ENCODE results near the gene SPO11. TPM values are rescaled to one million over a fixed set of nuclear protein-coding genes. Genes with fewer than 3 reads are reported as not detected.

The SPO11 gene
- total RNA-seq, 1 experiment from 2014 or later: not detected

GRCh38 chr20:57309544-57310115 is 20.0 kb upstream of the SPO11 start:
- Histone ChIP-seq H3K23ac (ENCODE audit: insufficient read length, low read depth, low read length) (no peak overlapping the region), H2BK12ac (ENCODE audit: insufficient read length, low read depth, low read length) (no peak overlapping the region), H4K91ac (ENCODE audit: insufficient read length, low read depth, low read length) (no peak overlapping the region), H3K23me2 (ENCODE audit: insufficient read length, low read depth, low read length, poor library complexity, severe bottlenecking) (no peaks in the 10 kb centered on the region), H3K14ac (ENCODE audit: insufficient read depth, low read length) (no peak overlapping the region), H2AFZ (ENCODE audit: low read length) (no peak overlapping the region), H3K56ac (ENCODE audit: insufficient read length, low read depth, low read length) (no peak overlapping the region), H3K4me2 (ENCODE audit: insufficient read depth, insufficient read length, low read length) (no peak overlapping the region), H2BK15ac (ENCODE audit: low read depth, low read length) (no peak overlapping the region), H3K4ac (ENCODE audit: low read depth, low read length) (no peak overlapping the region), H3K9me3 (ENCODE audit: control insufficient read depth, low read depth, low read length) (no peaks in the 10 kb centered on the region), H3K18ac (ENCODE audit: insufficient read length, low read depth, low read length) (no peak overlapping the region), H4K20me1 (ENCODE audit: control insufficient read depth, insufficient read depth, insufficient read length) (no peaks in the 10 kb centered on the region), H2BK120ac (ENCODE audit: low read depth, low read length, poor library complexity, severe bottlenecking) (no peak overlapping the region), H3K79me2 (ENCODE audit: insufficient read depth, low read length) (no peaks in the 10 kb centered on the region), H3K79me1 (ENCODE audit: insufficient read depth, low read depth, low read length, poor library complexity, severe bottlenecking) (no peaks in the 10 kb centered on the region), H3K4me1 (ENCODE audit: insufficient read depth, low read length) (no peaks in the 10 kb centered on the region), H3K9ac (ENCODE audit: extremely low read depth, insufficient read length, low read length) (no peak overlapping the region), H4K5ac (ENCODE audit: insufficient read length, low read depth, low read length) (no peak overlapping the region), H2BK20ac (ENCODE audit: low read depth, low read length, poor library complexity, severe bottlenecking) (no peak overlapping the region), H4K8ac (replicated peaks; ENCODE audit: insufficient read length, low read depth, low read length) (no peak overlapping the region), H2AK5ac (ENCODE audit: insufficient read length, low read length) (no peak overlapping the region), H3T11ph (ENCODE audit: low read length) (no peak overlapping the region), H2BK5ac (ENCODE audit: insufficient read length, low read length) (no peak overlapping the region), H3K27me3 (ENCODE audit: insufficient read depth, low read length) (no peaks in the 10 kb centered on the region), H3K27ac (ENCODE audit: insufficient read length, low read depth, low read length) (no peak overlapping the region)
- H3K4me1 Mint-ChIP-seq: no peaks in the 10 kb centered on the region
- H3K27ac Mint-ChIP-seq: no peak overlapping the region
- WGBS (ENCODE audit: extremely low coverage, insufficient read length, low lambda C conversion rate): no CpG with 5 or more reads among the region's 9 CpGs
- no peak for TF ChIP-seq CTCF (conservative IDR thresholded peaks at IDR 0.05)
- H3K27me3 Mint-ChIP-seq (ENCODE audit: low read depth): peaks cover 15% of the 10 kb centered on the region
- DNase-seq: no peak
- H3K4me3 Mint-ChIP-seq: no peak overlapping the region
- H3K9me3 Mint-ChIP-seq: no peaks in the 10 kb centered on the region
- H3K36me3 Mint-ChIP-seq (ENCODE audit: insufficient read depth in 1 of 3, low read depth in 3 of 3): no peaks in the 10 kb centered on the region

All from H9 (cell line).